IgD-negative memory B cell (primary cell): ENCODE data around the gene CLDN34. TPM values are rescaled to one million over a fixed set of nuclear protein-coding genes. Genes with fewer than 3 reads are reported as not detected.

Experiments
- H3K27ac Mint-ChIP-seq, 3 donors: one replicate each; pipeline ENCODE4 v1.8.0; 2020 to 2022; ENCODE audit warnings: mild to moderate bottlenecking in 3 of 3, mixed read lengths in 3 of 3, moderate library complexity in 1 of 3
- H3K27me3 Mint-ChIP-seq: one replicate; pipeline ENCODE4 v1.8.0; 2021; ENCODE audit warnings: mixed read lengths
- H3K36me3 Mint-ChIP-seq: one replicate; pipeline ENCODE4 v1.8.0; 2020; ENCODE audit warnings: mild to moderate bottlenecking, mixed read lengths
- H3K4me1 Mint-ChIP-seq, 3 donors: one replicate each; pipeline ENCODE4 v1.8.0; 2020 to 2022; ENCODE audit warnings: mixed read lengths in 3 of 3, mild to moderate bottlenecking in 1 of 3
- H3K4me3 Mint-ChIP-seq, 4 donors: one replicate each; pipeline ENCODE4 v1.8.0; 2020 to 2022; ENCODE audit warnings: mild to moderate bottlenecking in 4 of 4, mixed read lengths in 4 of 4, moderate library complexity in 3 of 4
- H3K9me3 Mint-ChIP-seq, 3 donors: one replicate each; pipeline ENCODE4 v1.8.0; 2020 to 2021; ENCODE audit warnings: mixed read lengths in 3 of 3, mild to moderate bottlenecking in 1 of 3
- polyA plus RNA-seq: library from polyadenylated mRNA; unstranded; fragments of 300-500 nt; fragmentation: Illumina TruSeq; gene quantifications from one replicate; pipeline ENCODE4 v1.2.3, GENCODE V29; 2021

CLDN34 gene
- polyA plus RNA-seq, 1 donor from 2014 or later: not detected

GRCh38 chrX:10015723-10016518, 48.8 kb downstream of the CLDN34 start:
- H3K4me1 Mint-ChIP-seq: peaks cover 11 to 35% (median 24%) of the 10 kb centered on the region in 3 donors

GRCh38 chrX:10016519-10017132, 49.5 kb downstream of the CLDN34 start:
- peaks cover 8 to 30% (median 20%) of the 10 kb centered on the region in 3 donors for H3K4me1 Mint-ChIP-seq
- peaks cover 0 to 1% (median 0%) of the 10 kb centered on the region in 3 donors for H3K9me3 Mint-ChIP-seq
- H3K27me3 Mint-ChIP-seq: peaks cover 4% of the 10 kb centered on the region
- peak overlapping the region; percentile 75 to 89 (median 86) for H3K4me3 Mint-ChIP-seq
- H3K27ac Mint-ChIP-seq: peak overlapping the region in 2 of 3 donors; percentile 47 to 78
- H3K36me3 Mint-ChIP-seq: peaks cover 3% of the 10 kb centered on the region

More at GRCh38 chrX:10015723-10016518, 48.8 kb downstream of the CLDN34 start:
- Mint-ChIP-seq H3K9me3 (peaks cover 0 to 1% (median 0%) of the 10 kb centered on the region in 3 donors), H3K27me3 (peaks cover 4% of the 10 kb centered on the region), H3K4me3 (peak overlapping the region; percentile 75 to 89 (median 83)), H3K27ac (peak overlapping the region in 1 of 3 donors; percentile 47), H3K36me3 (peaks cover 3% of the 10 kb centered on the region)

- peak overlapping the region in 1 of 3 donors; percentile 58 for H3K27ac Mint-ChIP-seq
- H3K4me1 Mint-ChIP-seq: peaks cover 5 to 25% (median 13%) of the 10 kb centered on the region in 3 donors
- H3K27me3 Mint-ChIP-seq: peaks cover 1% of the 10 kb centered on the region
- peaks cover 3% of the 10 kb centered on the region for H3K36me3 Mint-ChIP-seq
- peak overlapping the region in 2 of 4 donors; percentile 75 to 85 for H3K4me3 Mint-ChIP-seq
- H3K9me3 Mint-ChIP-seq: peaks cover 0 to 1% (median 0%) of the 10 kb centered on the region in 3 donors
These were observed 50.7 kb downstream of the CLDN34 start for GRCh38 chrX:10017872-10018271.

Other genes starting within 250 kb of the CLDN34 start
- gene GPR143, start 201.5 kb upstream of the CLDN34 start, polyA plus RNA-seq: 0.20 TPM
- not detected for gene SHROOM2, start 180.9 kb upstream of the CLDN34 start, polyA plus RNA-seq
- 5.1 TPM for gene CLCN4, start 189.6 kb downstream of the CLDN34 start, polyA plus RNA-seq